ENCODE results near the gene KLHDC9. TPM values are rescaled to one million over a fixed set of nuclear protein-coding genes. Genes with fewer than 3 reads are reported as not detected.

Gene KLHDC9
- total and polyA plus RNA-seq, 9 of the 15 experiments (the other 6 are each of a cell fraction or from before 2014, with no cell fraction given): not detected

GRCh38 chr1:161117759-161118581, 19.8 kb downstream of the KLHDC9 start, which contains the start of the genes NIT1 and PFDN2 (continued):
- TF ChIP-seq RERE (CRISPR knock-in tag; IDR thresholded peaks at IDR 0.05; ENCODE audit: borderline replicate concordance): no peak
- TF ChIP-seq ZNF217 (CRISPR knock-in tag; IDR thresholded peaks at IDR 0.05): no peak
- TF ChIP-seq MYBL2 (IDR thresholded peaks at IDR 0.05; ENCODE audit: low read depth): no peak
- TF ChIP-seq MYBL2 (CRISPR knock-in tag; IDR thresholded peaks at IDR 0.05; ENCODE audit: borderline replicate concordance): no peak
- TF ChIP-seq AFF1 (IDR thresholded peaks at IDR 0.05; ENCODE audit: low read depth in 1 of 2, partially characterized antibody in 2 of 2): no peak
- TF ChIP-seq SMARCA5 (IDR thresholded peaks at IDR 0.05): no peak
- TF ChIP-seq ZNF197 (CRISPR knock-in tag; IDR thresholded peaks at IDR 0.05; ENCODE audit: low read depth): no peak
- no peak for TF ChIP-seq ZNF311 (CRISPR knock-in tag; IDR thresholded peaks at IDR 0.05)
- no peak for TF ChIP-seq ELK1 (CRISPR knock-in tag; IDR thresholded peaks at IDR 0.05)
- TF ChIP-seq ZC3H4 (CRISPR knock-in tag; IDR thresholded peaks at IDR 0.05; ENCODE audit: borderline replicate concordance): no peak
- no peak for TF ChIP-seq NUFIP1 (IDR thresholded peaks at IDR 0.05; ENCODE audit: partially characterized antibody)
- TF ChIP-seq KDM1A (IDR thresholded peaks at IDR 0.05): no peak
- no peak for TF ChIP-seq ZNF586 (CRISPR knock-in tag; conservative IDR thresholded peaks at IDR 0.05)
- TF ChIP-seq NCOA4 (IDR thresholded peaks at IDR 0.05; ENCODE audit: partially characterized antibody): no peak
- no peak for TF ChIP-seq ZNF239 (CRISPR knock-in tag; IDR thresholded peaks at IDR 0.05)
- no peak for TF ChIP-seq LEF1 (IDR thresholded peaks at IDR 0.05)
- TF ChIP-seq MAX (CRISPR knock-in tag; IDR thresholded peaks at IDR 0.05): peak; percentile 93
- no peak for TF ChIP-seq RHOXF2B (CRISPR knock-in tag; conservative IDR thresholded peaks at IDR 0.05)

All from K562 (cell line).